ENCODE data around the gene XIRP1. TPM values are rescaled to one million over a fixed set of nuclear protein-coding genes. Genes with fewer than 3 reads are reported as not detected.
A peak's percentile ranks its signal among the peaks of the same experiment; 100 is the strongest.

Gene XIRP1
- total and polyA plus RNA-seq, 4 donors = 0.08 to 0.81 (median 0.52) TPM

DNA sequence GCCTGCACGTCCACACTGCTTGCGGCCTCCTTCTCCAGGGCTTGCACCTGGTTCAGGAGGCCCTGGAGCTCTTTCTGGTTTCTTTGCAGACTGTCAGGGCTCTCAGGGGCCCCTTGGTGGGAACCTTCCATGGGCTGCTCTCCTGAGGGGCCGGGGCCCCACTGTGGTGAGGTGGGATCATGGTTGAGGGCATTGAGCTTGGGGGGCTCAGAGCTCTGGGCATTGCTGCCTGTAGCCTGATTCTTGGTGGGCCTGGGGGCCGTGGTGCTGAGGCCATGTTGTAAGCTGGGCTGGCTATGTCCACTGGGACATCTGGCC is 7.5 kb downstream of the XIRP1 start:
- TF ChIP-seq, protein P1, sequence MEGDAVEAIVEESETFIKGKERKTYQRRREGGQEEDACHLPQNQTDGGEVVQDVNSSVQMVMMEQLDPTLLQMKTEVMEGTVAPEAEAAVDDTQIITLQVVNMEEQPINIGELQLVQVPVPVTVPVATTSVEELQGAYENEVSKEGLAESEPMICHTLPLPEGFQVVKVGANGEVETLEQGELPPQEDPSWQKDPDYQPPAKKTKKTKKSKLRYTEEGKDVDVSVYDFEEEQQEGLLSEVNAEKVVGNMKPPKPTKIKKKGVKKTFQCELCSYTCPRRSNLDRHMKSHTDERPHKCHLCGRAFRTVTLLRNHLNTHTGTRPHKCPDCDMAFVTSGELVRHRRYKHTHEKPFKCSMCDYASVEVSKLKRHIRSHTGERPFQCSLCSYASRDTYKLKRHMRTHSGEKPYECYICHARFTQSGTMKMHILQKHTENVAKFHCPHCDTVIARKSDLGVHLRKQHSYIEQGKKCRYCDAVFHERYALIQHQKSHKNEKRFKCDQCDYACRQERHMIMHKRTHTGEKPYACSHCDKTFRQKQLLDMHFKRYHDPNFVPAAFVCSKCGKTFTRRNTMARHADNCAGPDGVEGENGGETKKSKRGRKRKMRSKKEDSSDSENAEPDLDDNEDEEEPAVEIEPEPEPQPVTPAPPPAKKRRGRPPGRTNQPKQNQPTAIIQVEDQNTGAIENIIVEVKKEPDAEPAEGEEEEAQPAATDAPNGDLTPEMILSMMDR (IDR thresholded peaks at IDR 0.05; ENCODE audit: control extremely low read depth, extremely low read depth) = no peak
- Histone ChIP-seq H3K4me1 (ENCODE audit: control insufficient read depth in 5 of 5, insufficient read depth in 5 of 5, low read length in 5 of 5) (peaks cover 3 to 24% (median 7%) of the 10 kb centered on the region in 5 donors), H3K27me3 (ENCODE audit: control insufficient read depth in 3 of 3, insufficient read depth in 3 of 3, low read length in 2 of 3) (no peaks in the 10 kb centered on the region), H3K9me3 (ENCODE audit: control insufficient read depth in 4 of 4, insufficient read depth in 3 of 4, low read length in 3 of 4) (no peaks in the 10 kb centered on the region), H3K27ac (ENCODE audit: low read depth in 1 of 2, low read length in 1 of 2) (no peak overlapping the region), H3K9ac (ENCODE audit: insufficient read depth in 1 of 2, low read length in 2 of 2) (no peak overlapping the region), H3K36me3 (ENCODE audit: control insufficient read depth in 4 of 4, insufficient read depth in 4 of 4, low read length in 4 of 4) (no peaks in the 10 kb centered on the region), H3K4me3 (no peak overlapping the region)
- WGBS, 2 donors = 96 to 97% methylated on average over 4 of the region's 4 CpGs
- DNase-seq = no peak
- ATAC-seq (ENCODE audit: insufficient read depth, low FRiP score) = no peak

DNA sequence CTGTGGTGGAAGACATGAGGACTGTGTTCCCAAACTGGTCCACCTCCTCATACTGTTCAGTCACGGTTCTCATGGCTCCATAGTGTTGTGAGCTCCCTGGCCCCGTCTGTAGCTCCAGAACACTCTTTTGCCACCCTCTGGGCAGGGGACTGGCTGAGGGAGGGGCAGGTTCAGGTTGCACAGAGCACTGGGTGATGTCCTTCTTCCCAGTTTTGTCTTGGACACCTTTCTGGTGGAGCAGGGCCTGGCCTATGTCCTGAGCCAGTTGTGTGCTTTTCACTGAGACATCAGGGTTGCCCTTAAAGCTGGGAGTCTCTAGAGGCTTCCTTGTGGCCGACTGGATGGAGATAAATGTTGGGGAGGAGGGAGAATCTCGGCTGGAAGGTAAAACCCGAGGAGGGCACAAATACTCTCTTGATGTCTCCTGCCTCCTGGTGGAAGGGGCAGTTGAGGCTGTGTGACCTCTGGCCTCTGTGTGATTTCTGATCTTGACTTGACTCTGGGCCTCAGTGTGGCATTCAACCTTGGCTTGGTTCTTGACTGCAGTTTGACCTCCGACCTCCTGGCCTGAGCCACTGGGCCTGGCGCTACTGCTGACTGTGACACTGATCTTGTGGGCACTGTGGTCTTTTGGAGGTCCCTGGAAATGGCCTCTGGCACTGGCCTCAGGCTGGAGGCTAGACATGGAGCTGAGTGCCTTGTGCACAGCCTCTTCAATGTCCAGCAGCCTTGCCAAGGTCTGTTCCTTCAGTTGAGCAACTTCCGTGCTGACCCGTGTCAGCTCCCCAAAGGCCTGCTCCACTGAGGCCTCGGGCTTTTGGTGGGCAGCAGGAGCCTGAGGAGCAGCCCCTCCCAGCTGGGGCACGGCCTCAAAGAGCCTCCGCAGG is 8.1 kb downstream of the XIRP1 start:
- DNase-seq (no peak), ATAC-seq (ENCODE audit: insufficient read depth, low FRiP score) (no peak)
- H3K27me3 ChIP-seq (ENCODE audit: control insufficient read depth in 3 of 3, insufficient read depth in 3 of 3, low read length in 2 of 3) = no peaks in the 10 kb centered on the region
- H3K9ac ChIP-seq (ENCODE audit: insufficient read depth in 1 of 2, low read length in 2 of 2) = no peak overlapping the region
- peaks cover 8 to 24% (median 12%) of the 10 kb centered on the region in 5 donors for H3K4me1 ChIP-seq (ENCODE audit: control insufficient read depth in 5 of 5, insufficient read depth in 5 of 5, low read length in 5 of 5)
- H3K27ac ChIP-seq (ENCODE audit: low read depth in 1 of 2, low read length in 1 of 2) = peak overlapping the region in 1 of 2 donors; percentile 2
- 83 to 89% methylated on average over 12 of the region's 12 CpGs for WGBS, 2 donors
- no peaks in the 10 kb centered on the region for H3K36me3 ChIP-seq (ENCODE audit: control insufficient read depth in 4 of 4, insufficient read depth in 4 of 4, low read length in 4 of 4)
- TF ChIP-seq, protein P1 (IDR thresholded peaks at IDR 0.05; ENCODE audit: control extremely low read depth, extremely low read depth) = no peak
- H3K9me3 ChIP-seq (ENCODE audit: control insufficient read depth in 4 of 4, insufficient read depth in 3 of 4, low read length in 3 of 4) = no peaks in the 10 kb centered on the region
- no peak overlapping the region for H3K4me3 ChIP-seq

DNA sequence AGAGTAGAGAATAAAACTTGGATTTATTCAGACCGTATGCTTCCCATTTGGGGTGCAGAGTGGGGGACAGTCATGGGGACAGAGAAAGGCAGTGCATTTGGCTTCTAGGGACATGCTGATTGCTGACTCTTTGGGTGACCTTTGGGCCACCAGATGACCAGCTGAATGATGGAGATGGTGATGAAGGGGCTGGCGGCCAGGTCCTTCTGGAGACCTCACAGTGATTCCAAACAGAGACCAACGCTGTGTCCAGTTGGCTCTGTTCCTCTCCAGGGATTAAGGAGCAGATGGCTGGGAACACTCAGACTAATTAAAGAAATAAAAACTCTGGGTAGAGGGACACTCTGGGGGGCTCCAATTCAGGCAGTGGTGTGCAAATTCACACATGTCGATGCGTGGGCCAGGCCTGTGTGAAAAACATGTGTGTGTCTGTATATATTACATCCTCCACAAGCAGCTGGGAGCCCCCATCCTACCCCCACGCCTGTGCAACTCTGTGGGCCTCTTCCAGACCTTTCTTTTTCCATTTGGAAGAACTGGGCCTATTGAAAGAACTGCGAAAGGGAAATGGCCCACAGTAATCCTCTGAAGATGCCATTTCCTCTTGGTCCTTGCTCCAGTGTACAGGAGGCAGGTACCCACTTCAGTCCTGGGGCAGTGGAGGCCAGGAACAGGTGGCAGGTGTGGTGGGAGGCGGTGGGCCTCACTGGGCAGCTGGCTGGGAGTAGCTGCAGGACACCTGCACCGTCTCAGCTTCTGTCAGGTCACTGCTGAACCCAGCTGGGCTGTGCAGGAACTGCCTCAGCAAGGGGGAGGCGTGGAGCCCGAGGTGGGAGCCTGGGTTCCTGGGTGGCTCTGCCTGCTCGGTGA is 8.9 kb downstream of the XIRP1 start:
- DNase-seq (peak in 2 of 3 donors; percentile 51 to 52), ATAC-seq (ENCODE audit: insufficient read depth, low FRiP score) (no peak)
- 86 to 92% methylated on average over 12 of the region's 12 CpGs for WGBS, 2 donors
- no peak overlapping the region for H3K9ac ChIP-seq (ENCODE audit: insufficient read depth in 1 of 2, low read length in 2 of 2)
- peak overlapping the region in 1 of 2 donors; percentile 71 for H3K27ac ChIP-seq (ENCODE audit: low read depth in 1 of 2, low read length in 1 of 2)
- no peaks in the 10 kb centered on the region for H3K36me3 ChIP-seq (ENCODE audit: control insufficient read depth in 4 of 4, insufficient read depth in 4 of 4, low read length in 4 of 4)
- peaks cover 14 to 30% (median 21%) of the 10 kb centered on the region in 5 donors for H3K4me1 ChIP-seq (ENCODE audit: control insufficient read depth in 5 of 5, insufficient read depth in 5 of 5, low read length in 5 of 5)
- TF ChIP-seq, protein P1 (IDR thresholded peaks at IDR 0.05; ENCODE audit: control extremely low read depth, extremely low read depth) = no peak
- no peak overlapping the region for H3K4me3 ChIP-seq
- H3K27me3 ChIP-seq (ENCODE audit: control insufficient read depth in 3 of 3, insufficient read depth in 3 of 3, low read length in 2 of 3) = no peaks in the 10 kb centered on the region
- H3K9me3 ChIP-seq (ENCODE audit: control insufficient read depth in 4 of 4, insufficient read depth in 3 of 4, low read length in 3 of 4) = no peaks in the 10 kb centered on the region
